IPS-18a (cell line): ENCODE results near the gene CYTH4.
"Not testable (repeated sequence)": the region's sequence is repeated elsewhere in the genome, so short reads cannot be mapped to it uniquely, and the experiment has no call there.

ENCODE experiments used
- H3K27ac ChIP-seq: one replicate; pipeline ENCODE4 v1.5.1; 2013; ENCODE audit warnings: low read length
- H3K27me3 ChIP-seq: one replicate; pipeline ENCODE4 v1.6.1; 2013; ENCODE audit warnings: mild to moderate bottlenecking, low read length; ENCODE audit not compliant: control insufficient read depth, insufficient read depth
- H3K36me3 ChIP-seq: one replicate; pipeline ENCODE4 v1.6.1; 2013; ENCODE audit warnings: low read depth, low read length; ENCODE audit not compliant: control insufficient read depth
- H3K4me1 ChIP-seq: one replicate; pipeline ENCODE4 v1.6.1; 2013; ENCODE audit warnings: low read depth, low read length; ENCODE audit not compliant: control insufficient read depth
- H3K4me3 ChIP-seq: one replicate; pipeline ENCODE4 v1.5.1; 2013; ENCODE audit warnings: low read length
- H3K9ac ChIP-seq: one replicate; pipeline ENCODE4 v1.6.1; 2013; ENCODE audit warnings: mild to moderate bottlenecking, low read length, moderate library complexity
- H3K9me3 ChIP-seq: one replicate; pipeline ENCODE4 v1.6.1; 2013; ENCODE audit warnings: low read depth, low read length; ENCODE audit not compliant: control insufficient read depth

The CYTH4 gene

GRCh38 chr22:37282385-37282677 is at the start of gene CYTH4:
Gene CYTH4, plus strand, starts transcription at chr22:37282508. Its CDS starts 62 bp downstream, at chr22:37282570.
- Histone ChIP-seq H3K36me3 (no peaks in the 10 kb centered on the region), H3K9me3 (no peaks in the 10 kb centered on the region), H3K4me1 (peaks cover 8% of the 10 kb centered on the region), H3K27ac (no peak within 1 kb of the TSS), H3K9ac (no peak within 1 kb of the TSS), H3K4me3 (no peak within 1 kb of the TSS), H3K27me3 (no peaks in the 10 kb centered on the region)

- H3K4me3 ChIP-seq, H3K27ac ChIP-seq: not testable (repeated sequence)
Observed at GRCh38 chr22:37233371-37233750, 48.9 kb upstream of the CYTH4 start.

GRCh38 chr22:37233751-37234631 is 48.3 kb upstream of the CYTH4 start:
- H3K9ac ChIP-seq: no peak overlapping the region
- H3K27ac ChIP-seq: no peak overlapping the region
- no peak overlapping the region for H3K4me3 ChIP-seq
- H3K4me1 ChIP-seq: no peaks in the 10 kb centered on the region
- H3K9me3 ChIP-seq: no peaks in the 10 kb centered on the region
- no peaks in the 10 kb centered on the region for H3K36me3 ChIP-seq
- H3K27me3 ChIP-seq: no peaks in the 10 kb centered on the region

More at GRCh38 chr22:37233371-37233750, 48.9 kb upstream of the CYTH4 start:
- not testable (repeated sequence) for H3K9ac ChIP-seq, H3K9me3 ChIP-seq, H3K27me3 ChIP-seq, H3K4me1 ChIP-seq, H3K36me3 ChIP-seq

GRCh38 chr22:37234736-37235711 is 47.3 kb upstream of the CYTH4 start:
- Histone ChIP-seq H3K27me3 (no peaks in the 10 kb centered on the region), H3K9ac (no peak overlapping the region), H3K4me1 (no peaks in the 10 kb centered on the region), H3K27ac (no peak overlapping the region), H3K9me3 (no peaks in the 10 kb centered on the region), H3K4me3 (no peak overlapping the region), H3K36me3 (no peaks in the 10 kb centered on the region)

- Histone ChIP-seq H3K36me3 (no peaks in the 10 kb centered on the region), H3K9ac (no peak overlapping the region), H3K4me1 (no peaks in the 10 kb centered on the region), H3K9me3 (no peaks in the 10 kb centered on the region), H3K4me3 (no peak overlapping the region), H3K27me3 (no peaks in the 10 kb centered on the region), H3K27ac (no peak overlapping the region)
Observed at GRCh38 chr22:37235897-37236607, 46.3 kb upstream of the CYTH4 start.

GRCh38 chr22:37237371-37238268 is 44.7 kb upstream of the CYTH4 start:
- Histone ChIP-seq H3K36me3 (no peaks in the 10 kb centered on the region), H3K4me3 (no peak overlapping the region), H3K4me1 (no peaks in the 10 kb centered on the region), H3K27me3 (no peaks in the 10 kb centered on the region), H3K9me3 (no peaks in the 10 kb centered on the region), H3K27ac (no peak overlapping the region), H3K9ac (no peak overlapping the region)

- Histone ChIP-seq H3K9me3 (no peaks in the 10 kb centered on the region), H3K4me1 (no peaks in the 10 kb centered on the region), H3K36me3 (no peaks in the 10 kb centered on the region), H3K27me3 (no peaks in the 10 kb centered on the region), H3K9ac (no peak overlapping the region), H3K27ac (no peak overlapping the region), H3K4me3 (no peak overlapping the region)
Observed at GRCh38 chr22:37239336-37240239, 42.7 kb upstream of the CYTH4 start.

GRCh38 chr22:37240240-37240940 is 41.9 kb upstream of the CYTH4 start:
- H3K4me3 ChIP-seq: no peak overlapping the region
- no peaks in the 10 kb centered on the region for H3K9me3 ChIP-seq
- no peak overlapping the region for H3K27ac ChIP-seq
- H3K36me3 ChIP-seq: no peaks in the 10 kb centered on the region
- no peaks in the 10 kb centered on the region for H3K27me3 ChIP-seq
- H3K4me1 ChIP-seq: no peaks in the 10 kb centered on the region
- no peak overlapping the region for H3K9ac ChIP-seq

GRCh38 chr22:37240941-37241320 is 41.4 kb upstream of the CYTH4 start:
- H3K9ac ChIP-seq: no peak overlapping the region
- no peaks in the 10 kb centered on the region for H3K36me3 ChIP-seq
- no peaks in the 10 kb centered on the region for H3K27me3 ChIP-seq
- H3K4me1 ChIP-seq: no peaks in the 10 kb centered on the region
- H3K27ac ChIP-seq: no peak overlapping the region
- H3K4me3 ChIP-seq: no peak overlapping the region
- no peaks in the 10 kb centered on the region for H3K9me3 ChIP-seq
